ENCODE results near the gene FADS2. TPM values are rescaled to one million over a fixed set of nuclear protein-coding genes. Genes with fewer than 3 reads are reported as not detected.
A peak's percentile ranks its signal among the peaks of the same experiment; 100 is the strongest.

FADS2 gene
- total and polyA plus RNA-seq, 2 of the 13 experiments (the other 11 are each of a cell fraction or from before 2014, with no cell fraction given), result 90.1 to 124 TPM

DNA sequence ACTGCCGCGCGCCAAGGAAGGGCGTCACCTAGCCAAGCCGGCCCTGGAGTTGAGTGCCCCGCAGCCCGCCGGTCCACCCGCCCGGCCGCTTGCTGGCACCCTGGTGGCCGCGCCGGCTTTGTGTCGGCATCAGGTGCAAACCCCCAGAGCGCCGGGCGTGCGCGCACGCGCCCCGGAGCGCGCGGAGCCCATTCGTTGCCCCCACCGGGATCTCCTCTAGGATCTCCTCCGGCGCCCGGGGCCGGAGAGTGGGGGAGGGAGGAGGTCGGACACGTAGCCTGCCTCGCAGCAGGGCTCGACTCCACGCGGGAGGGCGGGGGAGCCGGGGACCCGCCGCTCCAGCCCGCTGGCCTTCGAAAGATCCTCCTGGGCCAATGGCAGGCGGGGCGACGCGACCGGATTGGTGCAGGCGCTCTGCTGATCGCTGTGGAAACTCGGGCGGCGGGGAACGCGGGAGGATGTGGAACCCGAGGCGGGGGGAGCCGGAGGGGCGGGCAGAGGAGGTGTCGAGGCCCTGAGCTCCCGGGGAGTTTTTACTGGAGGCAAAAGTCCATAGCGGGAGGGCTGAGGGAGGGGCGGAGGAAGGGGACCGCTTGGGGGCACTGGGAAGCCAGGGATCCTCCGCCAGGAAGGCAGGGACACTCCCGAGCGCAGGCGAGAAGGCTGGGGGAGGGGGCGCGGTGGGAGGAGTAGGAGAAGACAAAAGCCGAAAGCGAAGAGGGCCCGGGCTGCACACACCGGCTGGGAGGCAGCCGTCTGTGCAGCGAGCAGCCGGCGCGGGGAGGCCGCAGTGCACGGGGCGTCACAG lies at the start of gene FADS2 (continued):
- no peak for TF ChIP-seq AHR (CRISPR knock-in tag; IDR thresholded peaks at IDR 0.05)
- TF ChIP-seq, protein P1, sequence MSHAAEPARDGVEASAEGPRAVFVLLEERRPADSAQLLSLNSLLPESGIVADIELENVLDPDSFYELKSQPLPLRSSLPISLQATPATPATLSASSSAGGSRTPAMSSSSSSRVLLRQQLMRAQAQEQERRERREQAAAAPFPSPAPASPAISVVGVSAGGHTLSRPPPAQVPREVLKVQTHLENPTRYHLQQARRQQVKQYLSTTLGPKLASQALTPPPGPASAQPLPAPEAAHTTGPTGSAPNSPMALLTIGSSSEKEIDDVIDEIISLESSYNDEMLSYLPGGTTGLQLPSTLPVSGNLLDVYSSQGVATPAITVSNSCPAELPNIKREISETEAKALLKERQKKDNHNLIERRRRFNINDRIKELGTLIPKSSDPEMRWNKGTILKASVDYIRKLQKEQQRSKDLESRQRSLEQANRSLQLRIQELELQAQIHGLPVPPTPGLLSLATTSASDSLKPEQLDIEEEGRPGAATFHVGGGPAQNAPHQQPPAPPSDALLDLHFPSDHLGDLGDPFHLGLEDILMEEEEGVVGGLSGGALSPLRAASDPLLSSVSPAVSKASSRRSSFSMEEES (CRISPR knock-in tag; IDR thresholded peaks at IDR 0.05), result no peak
- TF ChIP-seq NFATC3 (CRISPR knock-in tag; IDR thresholded peaks at IDR 0.05), result no peak
- no peak for TF ChIP-seq CREB1 (IDR thresholded peaks at IDR 0.05)
- no peak for TF ChIP-seq CREB1 (CRISPR knock-in tag; IDR thresholded peaks at IDR 0.05)
- TF ChIP-seq MED8 (CRISPR knock-in tag; IDR thresholded peaks at IDR 0.05; ENCODE audit: insufficient replicate concordance), result peak; percentile 66
- no peak for TF ChIP-seq PAX8 (CRISPR knock-in tag; IDR thresholded peaks at IDR 0.05; ENCODE audit: borderline replicate concordance)
- TF ChIP-seq MAFK (conservative IDR thresholded peaks at IDR 0.05 in 1 of 2, IDR thresholded peaks at IDR 0.05 in 1 of 2; ENCODE audit: low read length in 2 of 2), result no peak
- TF ChIP-seq AGO1 (IDR thresholded peaks at IDR 0.05; ENCODE audit: low read depth, low read length, poor library complexity, severe bottlenecking), result no peak
- no peak; the same call in 1 of the 2 replicates for TF ChIP-seq ZNF609 (CRISPR knock-in tag; IDR thresholded peaks at IDR 0.05; ENCODE audit: borderline replicate concordance)
- TF ChIP-seq XRCC5 (optimal IDR thresholded peaks at IDR 0.05; ENCODE audit: low read length), result no peak
- TF ChIP-seq, protein P2, sequence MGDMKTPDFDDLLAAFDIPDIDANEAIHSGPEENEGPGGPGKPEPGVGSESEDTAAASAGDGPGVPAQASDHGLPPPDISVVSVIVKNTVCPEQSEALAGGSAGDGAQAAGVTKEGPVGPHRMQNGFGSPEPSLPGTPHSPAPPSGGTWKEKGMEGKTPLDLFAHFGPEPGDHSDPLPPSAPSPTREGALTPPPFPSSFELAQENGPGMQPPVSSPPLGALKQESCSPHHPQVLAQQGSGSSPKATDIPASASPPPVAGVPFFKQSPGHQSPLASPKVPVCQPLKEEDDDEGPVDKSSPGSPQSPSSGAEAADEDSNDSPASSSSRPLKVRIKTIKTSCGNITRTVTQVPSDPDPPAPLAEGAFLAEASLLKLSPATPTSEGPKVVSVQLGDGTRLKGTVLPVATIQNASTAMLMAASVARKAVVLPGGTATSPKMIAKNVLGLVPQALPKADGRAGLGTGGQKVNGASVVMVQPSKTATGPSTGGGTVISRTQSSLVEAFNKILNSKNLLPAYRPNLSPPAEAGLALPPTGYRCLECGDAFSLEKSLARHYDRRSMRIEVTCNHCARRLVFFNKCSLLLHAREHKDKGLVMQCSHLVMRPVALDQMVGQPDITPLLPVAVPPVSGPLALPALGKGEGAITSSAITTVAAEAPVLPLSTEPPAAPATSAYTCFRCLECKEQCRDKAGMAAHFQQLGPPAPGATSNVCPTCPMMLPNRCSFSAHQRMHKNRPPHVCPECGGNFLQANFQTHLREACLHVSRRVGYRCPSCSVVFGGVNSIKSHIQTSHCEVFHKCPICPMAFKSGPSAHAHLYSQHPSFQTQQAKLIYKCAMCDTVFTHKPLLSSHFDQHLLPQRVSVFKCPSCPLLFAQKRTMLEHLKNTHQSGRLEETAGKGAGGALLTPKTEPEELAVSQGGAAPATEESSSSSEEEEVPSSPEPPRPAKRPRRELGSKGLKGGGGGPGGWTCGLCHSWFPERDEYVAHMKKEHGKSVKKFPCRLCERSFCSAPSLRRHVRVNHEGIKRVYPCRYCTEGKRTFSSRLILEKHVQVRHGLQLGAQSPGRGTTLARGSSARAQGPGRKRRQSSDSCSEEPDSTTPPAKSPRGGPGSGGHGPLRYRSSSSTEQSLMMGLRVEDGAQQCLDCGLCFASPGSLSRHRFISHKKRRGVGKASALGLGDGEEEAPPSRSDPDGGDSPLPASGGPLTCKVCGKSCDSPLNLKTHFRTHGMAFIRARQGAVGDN (CRISPR knock-in tag; IDR thresholded peaks at IDR 0.05), result peak; percentile 84
- TF ChIP-seq, protein P3, sequence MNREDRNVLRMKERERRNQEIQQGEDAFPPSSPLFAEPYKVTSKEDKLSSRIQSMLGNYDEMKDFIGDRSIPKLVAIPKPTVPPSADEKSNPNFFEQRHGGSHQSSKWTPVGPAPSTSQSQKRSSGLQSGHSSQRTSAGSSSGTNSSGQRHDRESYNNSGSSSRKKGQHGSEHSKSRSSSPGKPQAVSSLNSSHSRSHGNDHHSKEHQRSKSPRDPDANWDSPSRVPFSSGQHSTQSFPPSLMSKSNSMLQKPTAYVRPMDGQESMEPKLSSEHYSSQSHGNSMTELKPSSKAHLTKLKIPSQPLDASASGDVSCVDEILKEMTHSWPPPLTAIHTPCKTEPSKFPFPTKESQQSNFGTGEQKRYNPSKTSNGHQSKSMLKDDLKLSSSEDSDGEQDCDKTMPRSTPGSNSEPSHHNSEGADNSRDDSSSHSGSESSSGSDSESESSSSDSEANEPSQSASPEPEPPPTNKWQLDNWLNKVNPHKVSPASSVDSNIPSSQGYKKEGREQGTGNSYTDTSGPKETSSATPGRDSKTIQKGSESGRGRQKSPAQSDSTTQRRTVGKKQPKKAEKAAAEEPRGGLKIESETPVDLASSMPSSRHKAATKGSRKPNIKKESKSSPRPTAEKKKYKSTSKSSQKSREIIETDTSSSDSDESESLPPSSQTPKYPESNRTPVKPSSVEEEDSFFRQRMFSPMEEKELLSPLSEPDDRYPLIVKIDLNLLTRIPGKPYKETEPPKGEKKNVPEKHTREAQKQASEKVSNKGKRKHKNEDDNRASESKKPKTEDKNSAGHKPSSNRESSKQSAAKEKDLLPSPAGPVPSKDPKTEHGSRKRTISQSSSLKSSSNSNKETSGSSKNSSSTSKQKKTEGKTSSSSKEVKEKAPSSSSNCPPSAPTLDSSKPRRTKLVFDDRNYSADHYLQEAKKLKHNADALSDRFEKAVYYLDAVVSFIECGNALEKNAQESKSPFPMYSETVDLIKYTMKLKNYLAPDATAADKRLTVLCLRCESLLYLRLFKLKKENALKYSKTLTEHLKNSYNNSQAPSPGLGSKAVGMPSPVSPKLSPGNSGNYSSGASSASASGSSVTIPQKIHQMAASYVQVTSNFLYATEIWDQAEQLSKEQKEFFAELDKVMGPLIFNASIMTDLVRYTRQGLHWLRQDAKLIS (CRISPR knock-in tag; IDR thresholded peaks at IDR 0.05), result no peak
- no peak for TF ChIP-seq ZFP36L2 (CRISPR knock-in tag; IDR thresholded peaks at IDR 0.05)

Data from HepG2 (cell line).